ENCODE results near the gene CDK1. TPM values are rescaled to one million over a fixed set of nuclear protein-coding genes. Genes with fewer than 3 reads are reported as not detected.

The CDK1 gene
- total RNA-seq, 1 donor from 2014 or later: 14.8 TPM

DNA sequence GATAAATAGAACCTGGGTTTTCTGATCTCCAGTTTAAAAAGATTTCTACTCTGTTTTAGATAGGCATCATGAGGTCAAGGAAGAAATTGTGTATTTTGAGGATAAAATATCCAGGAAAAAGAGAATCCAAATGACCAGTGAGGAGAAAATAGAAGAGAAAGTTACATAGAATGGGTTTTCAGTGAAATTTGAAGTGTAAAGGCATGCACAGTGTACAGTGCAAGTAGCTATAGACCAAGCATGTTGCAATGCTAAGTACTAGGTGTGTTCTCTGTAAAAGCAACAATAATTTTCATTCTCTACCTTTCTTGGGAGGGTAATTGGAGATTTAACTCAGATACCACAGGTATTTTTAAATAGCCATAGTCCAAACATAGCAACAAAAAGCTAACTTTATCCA, 22.6 kb downstream of the CDK1 start:
- Mint-ChIP-seq H3K4me3 (ENCODE audit: unreplicated experiment) (no peak overlapping the region), H3K27me3 (ENCODE audit: unreplicated experiment) (peaks cover 2% of the 10 kb centered on the region), H3K9me3 (ENCODE audit: unreplicated experiment) (no peaks in the 10 kb centered on the region), H3K4me1 (ENCODE audit: unreplicated experiment) (no peaks in the 10 kb centered on the region), H3K36me3 (ENCODE audit: low read depth, unreplicated experiment) (no peaks in the 10 kb centered on the region), H3K27ac (ENCODE audit: unreplicated experiment) (no peak overlapping the region)
- no peak for DNase-seq (ENCODE audit: low spot score)
- TF ChIP-seq, protein P1, sequence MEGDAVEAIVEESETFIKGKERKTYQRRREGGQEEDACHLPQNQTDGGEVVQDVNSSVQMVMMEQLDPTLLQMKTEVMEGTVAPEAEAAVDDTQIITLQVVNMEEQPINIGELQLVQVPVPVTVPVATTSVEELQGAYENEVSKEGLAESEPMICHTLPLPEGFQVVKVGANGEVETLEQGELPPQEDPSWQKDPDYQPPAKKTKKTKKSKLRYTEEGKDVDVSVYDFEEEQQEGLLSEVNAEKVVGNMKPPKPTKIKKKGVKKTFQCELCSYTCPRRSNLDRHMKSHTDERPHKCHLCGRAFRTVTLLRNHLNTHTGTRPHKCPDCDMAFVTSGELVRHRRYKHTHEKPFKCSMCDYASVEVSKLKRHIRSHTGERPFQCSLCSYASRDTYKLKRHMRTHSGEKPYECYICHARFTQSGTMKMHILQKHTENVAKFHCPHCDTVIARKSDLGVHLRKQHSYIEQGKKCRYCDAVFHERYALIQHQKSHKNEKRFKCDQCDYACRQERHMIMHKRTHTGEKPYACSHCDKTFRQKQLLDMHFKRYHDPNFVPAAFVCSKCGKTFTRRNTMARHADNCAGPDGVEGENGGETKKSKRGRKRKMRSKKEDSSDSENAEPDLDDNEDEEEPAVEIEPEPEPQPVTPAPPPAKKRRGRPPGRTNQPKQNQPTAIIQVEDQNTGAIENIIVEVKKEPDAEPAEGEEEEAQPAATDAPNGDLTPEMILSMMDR (IDR thresholded peaks at IDR 0.05; ENCODE audit: unreplicated experiment): no peak

- no peaks in the 10 kb centered on the region for H3K9me3 Mint-ChIP-seq (ENCODE audit: unreplicated experiment)
- H3K27ac Mint-ChIP-seq (ENCODE audit: unreplicated experiment): no peak overlapping the region
- H3K4me3 Mint-ChIP-seq (ENCODE audit: unreplicated experiment): no peak overlapping the region
- peaks cover 2% of the 10 kb centered on the region for H3K27me3 Mint-ChIP-seq (ENCODE audit: unreplicated experiment)
- no peak for DNase-seq (ENCODE audit: low spot score)
- H3K4me1 Mint-ChIP-seq (ENCODE audit: unreplicated experiment): no peaks in the 10 kb centered on the region
- TF ChIP-seq, protein P1 (IDR thresholded peaks at IDR 0.05; ENCODE audit: unreplicated experiment): no peak
- H3K36me3 Mint-ChIP-seq (ENCODE audit: low read depth, unreplicated experiment): no peaks in the 10 kb centered on the region
These were observed 23.2 kb downstream of the CDK1 start for GRCh38 chr10:60801522-60801921.

GRCh38 chr10:60803433-60803832, 25.2 kb downstream of the CDK1 start:
- H3K36me3 Mint-ChIP-seq (ENCODE audit: low read depth, unreplicated experiment): no peaks in the 10 kb centered on the region
- H3K27ac Mint-ChIP-seq (ENCODE audit: unreplicated experiment): no peak overlapping the region
- no peak for DNase-seq (ENCODE audit: low spot score)
- TF ChIP-seq, protein P1 (IDR thresholded peaks at IDR 0.05; ENCODE audit: unreplicated experiment): no peak
- no peaks in the 10 kb centered on the region for H3K9me3 Mint-ChIP-seq (ENCODE audit: unreplicated experiment)
- no peak overlapping the region for H3K4me3 Mint-ChIP-seq (ENCODE audit: unreplicated experiment)
- no peaks in the 10 kb centered on the region for H3K4me1 Mint-ChIP-seq (ENCODE audit: unreplicated experiment)
- peaks cover 2% of the 10 kb centered on the region for H3K27me3 Mint-ChIP-seq (ENCODE audit: unreplicated experiment)

DNA sequence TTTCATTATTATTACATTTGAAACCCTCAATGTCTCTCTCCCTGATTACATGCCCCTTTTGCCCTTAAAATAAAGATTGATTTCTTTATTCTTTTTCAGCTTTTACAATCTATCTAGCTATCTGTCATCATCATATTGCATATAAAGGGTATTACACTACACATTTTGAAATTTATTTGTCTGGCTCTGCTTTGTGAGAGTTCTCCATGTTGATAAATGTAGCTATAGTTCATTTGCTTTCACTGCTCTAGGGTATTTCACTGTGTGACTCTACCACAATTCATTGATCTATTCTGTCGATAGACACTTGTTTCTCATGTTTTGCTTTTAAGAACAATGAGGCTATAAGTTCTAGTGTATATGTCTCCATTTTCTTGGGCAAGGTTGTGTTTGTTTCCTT, 25.6 kb downstream of the CDK1 start:
- H3K4me1 Mint-ChIP-seq (ENCODE audit: unreplicated experiment): no peaks in the 10 kb centered on the region
- H3K4me3 Mint-ChIP-seq (ENCODE audit: unreplicated experiment): no peak overlapping the region
- no peak overlapping the region for H3K27ac Mint-ChIP-seq (ENCODE audit: unreplicated experiment)

DNA sequence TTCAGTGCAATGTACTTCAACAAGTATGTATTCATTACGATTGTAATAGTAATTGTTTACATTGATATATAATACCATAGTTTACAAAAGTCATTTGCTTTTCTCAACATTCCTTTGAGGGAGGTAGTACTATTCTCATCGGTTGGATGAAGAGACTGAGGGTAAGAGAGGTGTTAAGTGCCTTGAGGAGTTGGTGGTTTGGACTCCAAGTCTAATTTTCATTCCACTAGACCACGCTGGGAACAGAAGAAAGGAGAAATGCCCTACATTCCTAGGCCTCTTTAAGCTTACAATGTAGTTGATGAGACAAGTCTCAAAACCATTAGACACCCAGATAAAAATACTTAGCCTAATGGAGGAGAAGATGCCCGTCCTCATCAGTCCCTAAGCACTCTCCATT, 28.6 kb downstream of the CDK1 start:
- Mint-ChIP-seq H3K27me3 (ENCODE audit: unreplicated experiment) (peaks cover 2% of the 10 kb centered on the region), H3K36me3 (ENCODE audit: low read depth, unreplicated experiment) (no peaks in the 10 kb centered on the region), H3K4me3 (ENCODE audit: unreplicated experiment) (no peak overlapping the region), H3K4me1 (ENCODE audit: unreplicated experiment) (no peaks in the 10 kb centered on the region), H3K27ac (ENCODE audit: unreplicated experiment) (no peak overlapping the region), H3K9me3 (ENCODE audit: unreplicated experiment) (no peaks in the 10 kb centered on the region)
- DNase-seq (ENCODE audit: low spot score): no peak
- TF ChIP-seq, protein P1 (IDR thresholded peaks at IDR 0.05; ENCODE audit: unreplicated experiment): no peak

More for the DNA sequence above, 25.6 kb downstream of the CDK1 start:
- Mint-ChIP-seq H3K36me3 (ENCODE audit: low read depth, unreplicated experiment) (no peaks in the 10 kb centered on the region), H3K27me3 (ENCODE audit: unreplicated experiment) (peaks cover 2% of the 10 kb centered on the region), H3K9me3 (ENCODE audit: unreplicated experiment) (no peaks in the 10 kb centered on the region)
- no peak for DNase-seq (ENCODE audit: low spot score)
- TF ChIP-seq, protein P1 (IDR thresholded peaks at IDR 0.05; ENCODE audit: unreplicated experiment): no peak
